ENCODE measurements around the gene BIN1.

Gene BIN1

GRCh38 chr2:127083819-127084503 is 23.0 kb downstream of the BIN1 start:
- no peak overlapping the region for H3K4me3 ChIP-seq (ENCODE audit: low read length)
- no peaks in the 10 kb centered on the region for H4K20me1 ChIP-seq (ENCODE audit: insufficient read depth, low read length)
- peaks cover 16% of the 10 kb centered on the region for H3K4me1 ChIP-seq (ENCODE audit: low read length)
- no peaks in the 10 kb centered on the region for H3K9me3 ChIP-seq (ENCODE audit: insufficient read depth, low read length)
- H2AFZ ChIP-seq (ENCODE audit: low read depth, low read length): no peak overlapping the region
- no peaks in the 10 kb centered on the region for H3K79me2 ChIP-seq (ENCODE audit: low read length)
- H3K36me3 ChIP-seq (replicated peaks; ENCODE audit: low read depth, low read length): no peaks in the 10 kb centered on the region
- no peak overlapping the region for H3K9ac ChIP-seq (ENCODE audit: low read length)
- no peaks in the 10 kb centered on the region for H3K27me3 ChIP-seq (ENCODE audit: low read depth, low read length)
- no peak for TF ChIP-seq EZH2phosphoT487 (IDR thresholded peaks at IDR 0.05; ENCODE audit: low read depth)
- TF ChIP-seq CTCF (IDR thresholded peaks at IDR 0.05; ENCODE audit: low read depth, low read length): no peak
- no peak overlapping the region for H3K4me2 ChIP-seq (ENCODE audit: low read length)
- no peak overlapping the region for H3K27ac ChIP-seq (ENCODE audit: low read length)

GRCh38 chr2:127082974-127083373 is 24.0 kb downstream of the BIN1 start:
- Histone ChIP-seq H3K9me3 (ENCODE audit: insufficient read depth, low read length) (no peaks in the 10 kb centered on the region), H3K79me2 (ENCODE audit: low read length) (no peaks in the 10 kb centered on the region), H3K4me3 (ENCODE audit: low read length) (no peak overlapping the region), H3K9ac (ENCODE audit: low read length) (no peak overlapping the region), H2AFZ (ENCODE audit: low read depth, low read length) (no peak overlapping the region), H3K4me2 (ENCODE audit: low read length) (no peak overlapping the region), H3K4me1 (ENCODE audit: low read length) (peaks cover 16% of the 10 kb centered on the region), H3K27me3 (ENCODE audit: low read depth, low read length) (no peaks in the 10 kb centered on the region), H3K36me3 (replicated peaks; ENCODE audit: low read depth, low read length) (no peaks in the 10 kb centered on the region), H4K20me1 (ENCODE audit: insufficient read depth, low read length) (no peaks in the 10 kb centered on the region), H3K27ac (ENCODE audit: low read length) (no peak overlapping the region)
- TF ChIP-seq EZH2phosphoT487 (IDR thresholded peaks at IDR 0.05; ENCODE audit: low read depth) (no peak), CTCF (IDR thresholded peaks at IDR 0.05; ENCODE audit: low read depth, low read length) (no peak)

- no peak overlapping the region for H3K9ac ChIP-seq (ENCODE audit: low read length)
- no peaks in the 10 kb centered on the region for H3K9me3 ChIP-seq (ENCODE audit: insufficient read depth, low read length)
- no peak overlapping the region for H2AFZ ChIP-seq (ENCODE audit: low read depth, low read length)
- no peaks in the 10 kb centered on the region for H3K36me3 ChIP-seq (replicated peaks; ENCODE audit: low read depth, low read length)
- H3K4me1 ChIP-seq (ENCODE audit: low read length): peaks cover 13% of the 10 kb centered on the region
- no peaks in the 10 kb centered on the region for H3K27me3 ChIP-seq (ENCODE audit: low read depth, low read length)
- no peak overlapping the region for H3K27ac ChIP-seq (ENCODE audit: low read length)
- no peak overlapping the region for H3K4me2 ChIP-seq (ENCODE audit: low read length)
- H4K20me1 ChIP-seq (ENCODE audit: insufficient read depth, low read length): no peaks in the 10 kb centered on the region
- H3K4me3 ChIP-seq (ENCODE audit: low read length): no peak overlapping the region
- TF ChIP-seq CTCF (IDR thresholded peaks at IDR 0.05; ENCODE audit: low read depth, low read length) (no peak), EZH2phosphoT487 (IDR thresholded peaks at IDR 0.05; ENCODE audit: low read depth) (no peak)
- no peaks in the 10 kb centered on the region for H3K79me2 ChIP-seq (ENCODE audit: low read length)
Observed at GRCh38 chr2:127081826-127082633, 24.9 kb downstream of the BIN1 start.

GRCh38 chr2:127080938-127081755 is 25.8 kb downstream of the BIN1 start:
- Histone ChIP-seq H3K27me3 (ENCODE audit: low read depth, low read length) (no peaks in the 10 kb centered on the region), H3K27ac (ENCODE audit: low read length) (no peak overlapping the region), H3K4me3 (ENCODE audit: low read length) (no peak overlapping the region), H4K20me1 (ENCODE audit: insufficient read depth, low read length) (no peaks in the 10 kb centered on the region), H3K79me2 (ENCODE audit: low read length) (no peaks in the 10 kb centered on the region), H3K9ac (ENCODE audit: low read length) (no peak overlapping the region), H3K9me3 (ENCODE audit: insufficient read depth, low read length) (no peaks in the 10 kb centered on the region), H3K4me2 (ENCODE audit: low read length) (no peak overlapping the region), H3K4me1 (ENCODE audit: low read length) (peaks cover 8% of the 10 kb centered on the region; the same call in 1 of the 2 replicates), H2AFZ (ENCODE audit: low read depth, low read length) (no peak overlapping the region), H3K36me3 (replicated peaks; ENCODE audit: low read depth, low read length) (no peaks in the 10 kb centered on the region)
- no peak for TF ChIP-seq EZH2phosphoT487 (IDR thresholded peaks at IDR 0.05; ENCODE audit: low read depth)
- no peak for TF ChIP-seq CTCF (IDR thresholded peaks at IDR 0.05; ENCODE audit: low read depth, low read length)
